Lower leg skin (tissue), 3 donors: ENCODE measurements around the gene NELFCD.

Experiments used
- POLR2A ChIP-seq, 2 donors: fragments of 450-650 bp; IDR thresholded peaks; one replicate each; pipeline ENCODE4 v1.6.1; 2016 to 2017; ENCODE audit warnings: antibody characterized with exemption in 2 of 2, mild to moderate bottlenecking in 1 of 2, moderate library complexity in 1 of 2
- TF ChIP-seq, protein P1 (sequence below), 3 donors: fragments of 450-650 bp; IDR thresholded peaks; one replicate each; pipeline ENCODE4 v1.5.1; 2016; ENCODE audit warnings: antibody characterized with exemption in 3 of 3, mild to moderate bottlenecking in 3 of 3, moderate library complexity in 2 of 3

DNA sequence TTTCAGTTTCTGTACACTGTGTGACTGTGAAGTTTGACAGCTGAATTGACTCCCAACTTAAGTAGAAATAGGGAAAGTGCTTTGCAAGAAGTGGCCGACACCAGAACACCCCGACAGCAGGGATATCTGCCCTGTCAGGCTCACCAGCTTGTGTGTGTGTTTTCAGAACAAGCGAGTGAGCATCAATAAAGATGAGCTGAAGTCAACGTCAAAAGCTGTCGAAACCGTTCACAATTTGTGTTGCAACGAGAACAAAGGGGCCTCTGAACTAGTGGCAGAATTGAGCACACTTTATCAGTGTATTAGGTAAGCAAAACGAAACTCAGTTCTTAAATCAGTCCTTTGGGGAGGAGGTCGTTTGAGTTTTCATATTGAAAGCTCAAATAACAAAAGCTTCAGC lies 10.7 kb downstream of the NELFCD start:
- TF ChIP-seq POLR2A (IDR thresholded peaks at IDR 0.05) = no peak
- TF ChIP-seq, protein P1, sequence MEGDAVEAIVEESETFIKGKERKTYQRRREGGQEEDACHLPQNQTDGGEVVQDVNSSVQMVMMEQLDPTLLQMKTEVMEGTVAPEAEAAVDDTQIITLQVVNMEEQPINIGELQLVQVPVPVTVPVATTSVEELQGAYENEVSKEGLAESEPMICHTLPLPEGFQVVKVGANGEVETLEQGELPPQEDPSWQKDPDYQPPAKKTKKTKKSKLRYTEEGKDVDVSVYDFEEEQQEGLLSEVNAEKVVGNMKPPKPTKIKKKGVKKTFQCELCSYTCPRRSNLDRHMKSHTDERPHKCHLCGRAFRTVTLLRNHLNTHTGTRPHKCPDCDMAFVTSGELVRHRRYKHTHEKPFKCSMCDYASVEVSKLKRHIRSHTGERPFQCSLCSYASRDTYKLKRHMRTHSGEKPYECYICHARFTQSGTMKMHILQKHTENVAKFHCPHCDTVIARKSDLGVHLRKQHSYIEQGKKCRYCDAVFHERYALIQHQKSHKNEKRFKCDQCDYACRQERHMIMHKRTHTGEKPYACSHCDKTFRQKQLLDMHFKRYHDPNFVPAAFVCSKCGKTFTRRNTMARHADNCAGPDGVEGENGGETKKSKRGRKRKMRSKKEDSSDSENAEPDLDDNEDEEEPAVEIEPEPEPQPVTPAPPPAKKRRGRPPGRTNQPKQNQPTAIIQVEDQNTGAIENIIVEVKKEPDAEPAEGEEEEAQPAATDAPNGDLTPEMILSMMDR (IDR thresholded peaks at IDR 0.05) = no peak
